Measurements from ENCODE around the gene MYL5. TPM values are rescaled to one million over a fixed set of nuclear protein-coding genes. Genes with fewer than 3 reads are reported as not detected.

MYL5 gene
- total and polyA plus RNA-seq, 2 of the 13 experiments (the other 11 are each of a cell fraction or from before 2014, with no cell fraction given), result 6.5 to 16.0 TPM

DNA sequence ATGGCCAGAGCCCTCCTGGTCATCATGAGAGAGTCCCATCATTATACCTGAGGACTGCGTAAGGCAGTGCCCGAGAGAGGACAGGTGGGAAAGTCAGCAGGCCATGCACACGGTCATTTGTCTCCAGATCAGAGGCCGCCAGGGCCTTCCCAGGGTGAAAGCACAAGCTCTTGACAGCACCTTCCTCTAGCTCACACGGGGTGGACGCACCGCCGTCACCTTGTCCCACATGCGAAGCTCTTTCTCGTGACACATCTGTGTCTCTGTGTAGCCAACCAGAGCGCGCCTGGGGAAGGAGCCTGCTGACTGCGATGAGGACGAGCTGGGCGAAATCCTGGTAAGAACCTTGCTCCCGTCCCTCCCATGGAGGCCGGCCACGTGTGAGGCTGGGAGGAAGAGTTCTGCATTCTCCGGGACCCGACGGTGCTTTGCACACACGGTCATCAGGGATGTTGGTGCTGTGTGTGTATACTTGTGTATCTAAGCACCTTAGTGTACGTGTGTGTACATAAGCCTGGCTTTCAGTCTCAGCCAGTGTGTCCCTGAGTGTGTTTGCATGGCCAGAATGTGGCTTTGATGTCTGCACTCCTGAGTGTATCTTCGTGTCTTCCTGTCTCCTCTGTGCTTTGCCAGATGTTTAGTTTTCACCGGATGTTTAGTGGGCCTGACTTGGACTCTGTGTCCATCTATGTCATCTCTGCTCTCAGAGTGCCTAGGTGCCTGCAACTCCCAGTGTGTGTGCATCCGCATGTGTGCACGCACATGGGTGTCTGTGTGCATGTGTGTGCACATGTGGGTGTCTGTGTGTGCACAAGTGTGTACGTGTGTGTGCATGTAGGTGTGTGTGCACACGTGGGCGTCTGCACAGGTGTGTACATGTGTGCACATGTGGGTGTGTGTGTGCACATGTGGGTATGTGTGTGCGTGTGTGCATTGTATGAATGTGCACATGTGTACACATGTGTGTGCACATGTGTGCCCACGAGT lies 15.4 kb upstream of the MYL5 start (continued):
- peak; percentile 49 for TF ChIP-seq HNRNPH1 (optimal IDR thresholded peaks at IDR 0.05; ENCODE audit: low read depth, low read length)
- no peak for TF ChIP-seq ZNF644 (CRISPR knock-in tag; IDR thresholded peaks at IDR 0.05; ENCODE audit: low read depth)
- TF ChIP-seq HDAC6 (IDR thresholded peaks at IDR 0.05; ENCODE audit: low read depth, low read length), result no peak
- TF ChIP-seq NFIB (CRISPR knock-in tag; IDR thresholded peaks at IDR 0.05; ENCODE audit: borderline replicate concordance), result no peak
- TF ChIP-seq SRSF9 (IDR thresholded peaks at IDR 0.05; ENCODE audit: borderline replicate concordance, insufficient read depth, low read depth, low read length, poor library complexity, severe bottlenecking), result no peak
- TF ChIP-seq, protein P1, sequence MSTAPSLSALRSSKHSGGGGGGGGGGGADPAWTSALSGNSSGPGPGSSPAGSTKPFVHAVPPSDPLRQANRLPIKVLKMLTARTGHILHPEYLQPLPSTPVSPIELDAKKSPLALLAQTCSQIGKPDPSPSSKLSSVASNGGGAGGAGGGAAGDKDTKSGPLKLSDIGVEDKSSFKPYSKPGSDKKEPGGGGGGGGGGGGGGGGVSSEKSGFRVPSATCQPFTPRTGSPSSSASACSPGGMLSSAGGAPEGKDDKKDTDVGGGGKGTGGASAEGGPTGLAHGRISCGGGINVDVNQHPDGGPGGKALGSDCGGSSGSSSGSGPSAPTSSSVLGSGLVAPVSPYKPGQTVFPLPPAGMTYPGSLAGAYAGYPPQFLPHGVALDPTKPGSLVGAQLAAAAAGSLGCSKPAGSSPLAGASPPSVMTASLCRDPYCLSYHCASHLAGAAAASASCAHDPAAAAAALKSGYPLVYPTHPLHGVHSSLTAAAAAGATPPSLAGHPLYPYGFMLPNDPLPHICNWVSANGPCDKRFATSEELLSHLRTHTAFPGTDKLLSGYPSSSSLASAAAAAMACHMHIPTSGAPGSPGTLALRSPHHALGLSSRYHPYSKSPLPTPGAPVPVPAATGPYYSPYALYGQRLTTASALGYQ (CRISPR knock-in tag; IDR thresholded peaks at IDR 0.05), result no peak
- peak; percentile 37; the same call in 1 of the 2 replicates for TF ChIP-seq ZC3H13 (CRISPR knock-in tag; IDR thresholded peaks at IDR 0.05)
- peak; percentile 70 for TF ChIP-seq HDAC2 (CRISPR knock-in tag; IDR thresholded peaks at IDR 0.05)
- peak; percentile 60; the same call in 1 of the 2 replicates for TF ChIP-seq SAP130 (CRISPR knock-in tag; IDR thresholded peaks at IDR 0.05; ENCODE audit: low read depth)
- TF ChIP-seq HOXD1 (CRISPR knock-in tag; IDR thresholded peaks at IDR 0.05), result no peak
- TF ChIP-seq ZNF567 (CRISPR knock-in tag; IDR thresholded peaks at IDR 0.05; ENCODE audit: borderline replicate concordance), result no peak
- peak; percentile 50; the same call in 1 of the 2 replicates for TF ChIP-seq ZNF792 (CRISPR knock-in tag; IDR thresholded peaks at IDR 0.05)
- no peak for TF ChIP-seq ZNF547 (CRISPR knock-in tag; IDR thresholded peaks at IDR 0.05)
- no peak for TF ChIP-seq MATR3 (CRISPR knock-in tag; IDR thresholded peaks at IDR 0.05)
- TF ChIP-seq ZNF883 (CRISPR knock-in tag; IDR thresholded peaks at IDR 0.05; ENCODE audit: not compliant biosample characterization), result no peak
- TF ChIP-seq ZNF777 (CRISPR knock-in tag; IDR thresholded peaks at IDR 0.05), result peak; percentile 34; the same call in 1 of the 2 replicates
- TF ChIP-seq NCOA1 (CRISPR knock-in tag; IDR thresholded peaks at IDR 0.05), result no peak
- no peak for TF ChIP-seq ZSCAN20 (CRISPR knock-in tag; IDR thresholded peaks at IDR 0.05; ENCODE audit: borderline replicate concordance)
- TF ChIP-seq TBL1XR1 (IDR thresholded peaks at IDR 0.05; ENCODE audit: borderline replicate concordance, low read length, partially characterized antibody), result no peak
- peak; percentile 75; the same call in 1 of the 2 replicates for TF ChIP-seq CHD4 (IDR thresholded peaks at IDR 0.05; ENCODE audit: borderline replicate concordance, low read length)
- peak; percentile 41; the same call in 1 of the 2 replicates for TF ChIP-seq FOXJ3 (CRISPR knock-in tag; IDR thresholded peaks at IDR 0.05; ENCODE audit: borderline replicate concordance)
- TF ChIP-seq NFE2 (CRISPR knock-in tag; IDR thresholded peaks at IDR 0.05), result no peak
- TF ChIP-seq MZF1 (CRISPR knock-in tag; IDR thresholded peaks at IDR 0.05; ENCODE audit: borderline replicate concordance), result no peak
- TF ChIP-seq, protein P2, sequence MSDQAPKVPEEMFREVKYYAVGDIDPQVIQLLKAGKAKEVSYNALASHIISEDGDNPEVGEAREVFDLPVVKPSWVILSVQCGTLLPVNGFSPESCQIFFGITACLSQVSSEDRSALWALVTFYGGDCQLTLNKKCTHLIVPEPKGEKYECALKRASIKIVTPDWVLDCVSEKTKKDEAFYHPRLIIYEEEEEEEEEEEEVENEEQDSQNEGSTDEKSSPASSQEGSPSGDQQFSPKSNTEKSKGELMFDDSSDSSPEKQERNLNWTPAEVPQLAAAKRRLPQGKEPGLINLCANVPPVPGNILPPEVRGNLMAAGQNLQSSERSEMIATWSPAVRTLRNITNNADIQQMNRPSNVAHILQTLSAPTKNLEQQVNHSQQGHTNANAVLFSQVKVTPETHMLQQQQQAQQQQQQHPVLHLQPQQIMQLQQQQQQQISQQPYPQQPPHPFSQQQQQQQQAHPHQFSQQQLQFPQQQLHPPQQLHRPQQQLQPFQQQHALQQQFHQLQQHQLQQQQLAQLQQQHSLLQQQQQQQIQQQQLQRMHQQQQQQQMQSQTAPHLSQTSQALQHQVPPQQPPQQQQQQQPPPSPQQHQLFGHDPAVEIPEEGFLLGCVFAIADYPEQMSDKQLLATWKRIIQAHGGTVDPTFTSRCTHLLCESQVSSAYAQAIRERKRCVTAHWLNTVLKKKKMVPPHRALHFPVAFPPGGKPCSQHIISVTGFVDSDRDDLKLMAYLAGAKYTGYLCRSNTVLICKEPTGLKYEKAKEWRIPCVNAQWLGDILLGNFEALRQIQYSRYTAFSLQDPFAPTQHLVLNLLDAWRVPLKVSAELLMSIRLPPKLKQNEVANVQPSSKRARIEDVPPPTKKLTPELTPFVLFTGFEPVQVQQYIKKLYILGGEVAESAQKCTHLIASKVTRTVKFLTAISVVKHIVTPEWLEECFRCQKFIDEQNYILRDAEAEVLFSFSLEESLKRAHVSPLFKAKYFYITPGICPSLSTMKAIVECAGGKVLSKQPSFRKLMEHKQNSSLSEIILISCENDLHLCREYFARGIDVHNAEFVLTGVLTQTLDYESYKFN (CRISPR knock-in tag; conservative IDR thresholded peaks at IDR 0.05), result peak; percentile 86
- no peak for TF ChIP-seq KLF16 (CRISPR knock-in tag; IDR thresholded peaks at IDR 0.05)
